Activated naive CD4-positive, alpha-beta T cell treated with anti-CD3 and anti-CD28 coated beads, Interleukin-2, amount 50 U/mL, for 16 hours (primary cell): ENCODE data around the gene ATP1B2.
"Not testable (repeated sequence)": the region's sequence is repeated elsewhere in the genome, so short reads cannot be mapped to it uniquely, and the experiment has no call there.

Experiments used
- DNase-seq: peaks from one replicate; pipeline ENCODE4 v3.0.0-alpha.2; 2020

The ATP1B2 gene, protein sequence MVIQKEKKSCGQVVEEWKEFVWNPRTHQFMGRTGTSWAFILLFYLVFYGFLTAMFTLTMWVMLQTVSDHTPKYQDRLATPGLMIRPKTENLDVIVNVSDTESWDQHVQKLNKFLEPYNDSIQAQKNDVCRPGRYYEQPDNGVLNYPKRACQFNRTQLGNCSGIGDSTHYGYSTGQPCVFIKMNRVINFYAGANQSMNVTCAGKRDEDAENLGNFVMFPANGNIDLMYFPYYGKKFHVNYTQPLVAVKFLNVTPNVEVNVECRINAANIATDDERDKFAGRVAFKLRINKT

DNA sequence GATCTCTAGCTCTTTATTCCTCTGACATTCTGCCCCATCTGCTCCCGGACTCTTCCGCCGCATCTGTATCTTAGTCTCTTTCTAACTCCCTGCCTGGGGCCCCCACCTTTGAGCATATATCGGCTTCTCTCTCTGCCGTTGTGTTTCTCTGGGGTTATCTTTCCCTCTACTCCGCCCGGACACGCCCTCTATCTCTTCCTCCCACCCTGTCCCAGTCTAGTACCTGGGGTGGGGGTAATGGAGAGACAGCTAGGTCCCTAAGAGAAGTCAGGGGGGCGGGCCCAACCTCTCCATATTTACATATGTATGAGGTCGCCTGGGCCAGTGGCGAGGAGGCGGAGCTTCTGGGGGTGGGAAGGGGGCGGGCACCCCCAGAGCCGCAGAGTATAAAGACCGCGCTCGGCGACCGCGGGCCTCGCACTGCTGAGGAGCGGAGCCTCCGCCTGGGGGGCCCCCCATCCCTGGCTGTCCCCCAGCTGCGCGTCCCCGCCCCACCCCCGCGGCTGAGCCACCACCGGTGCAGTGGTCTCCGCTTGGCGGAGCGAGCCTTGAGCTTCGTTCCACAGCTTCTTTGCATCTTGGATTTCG is at the start of gene ATP1B2:
ATP1B2 (plus strand) TSS at position 418 of the 588 bp plus-strand sequence. CDS start 593 bp downstream, outside the sequence.
- peak; percentile 74 for DNase-seq

DNA sequence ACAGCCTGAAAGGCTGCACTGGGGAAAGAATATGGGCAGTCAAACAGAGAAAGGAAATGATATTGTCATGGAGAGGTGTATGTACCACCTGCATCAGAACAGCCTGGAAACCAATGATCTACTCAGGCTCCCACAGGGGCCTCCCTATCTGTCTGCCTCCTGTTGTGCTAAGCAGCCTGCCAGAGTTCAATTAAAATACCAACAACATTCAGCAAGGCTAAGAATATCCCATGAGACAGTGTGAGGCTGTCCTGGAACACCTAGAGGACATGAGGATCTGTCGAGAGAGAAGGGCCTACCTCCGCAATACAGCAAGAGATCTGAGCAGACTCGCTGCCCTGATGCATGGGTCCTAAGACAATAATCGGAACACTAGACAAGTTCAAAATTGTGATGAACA is 44.4 kb upstream of the ATP1B2 start:
- DNase-seq, result no peak

DNA sequence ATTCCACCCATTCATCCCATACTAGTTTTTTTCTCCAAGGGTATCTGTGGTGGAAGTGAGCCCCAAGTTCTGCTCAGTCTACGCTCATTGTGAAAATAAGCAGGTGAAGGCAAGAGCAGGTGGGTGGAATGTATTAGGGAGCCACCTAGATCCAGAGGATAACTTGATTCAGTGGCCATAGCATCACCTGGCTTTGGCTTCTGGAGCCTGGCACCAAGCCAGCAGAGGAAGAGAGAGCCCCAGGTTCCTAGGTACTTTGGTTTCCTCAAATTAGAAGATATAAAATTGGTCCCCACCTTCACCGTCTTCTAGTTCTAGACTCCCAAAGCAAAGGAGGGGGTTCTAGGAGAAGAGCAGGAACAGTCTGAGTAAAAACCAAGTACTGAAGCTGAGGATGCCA is 40.1 kb upstream of the ATP1B2 start:
- no peak for DNase-seq

DNA sequence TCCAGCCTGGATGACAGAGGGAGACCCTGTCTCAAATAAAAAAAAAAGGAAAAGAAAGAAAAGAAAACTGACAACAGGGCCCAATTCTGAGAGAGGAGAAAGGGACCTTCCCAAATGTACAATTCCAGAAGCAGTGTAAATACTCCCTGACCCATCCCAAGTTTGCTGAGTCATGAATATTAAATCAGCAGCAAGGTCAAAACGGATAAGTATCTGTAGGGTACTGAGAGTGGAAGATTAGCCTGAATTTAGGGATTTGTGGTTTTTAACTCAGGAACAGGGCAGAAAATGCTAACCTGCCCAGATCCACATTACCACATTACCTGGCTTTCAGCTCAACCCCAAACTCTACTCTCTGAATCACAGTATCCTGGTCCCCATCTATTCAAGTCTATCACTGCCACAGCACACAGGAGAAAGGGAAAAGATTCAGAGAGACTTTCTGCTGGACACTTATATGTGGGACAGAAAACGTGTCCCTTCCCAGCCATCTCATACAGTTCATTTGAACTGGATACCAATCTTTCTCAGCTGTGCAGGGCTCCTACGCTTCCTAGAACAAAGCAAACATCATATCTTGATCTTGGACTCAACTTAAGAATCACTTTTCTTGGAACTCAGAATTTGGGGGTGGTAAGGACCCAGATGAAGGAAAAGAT is 39.0 kb upstream of the ATP1B2 start:
- no peak for DNase-seq

DNA sequence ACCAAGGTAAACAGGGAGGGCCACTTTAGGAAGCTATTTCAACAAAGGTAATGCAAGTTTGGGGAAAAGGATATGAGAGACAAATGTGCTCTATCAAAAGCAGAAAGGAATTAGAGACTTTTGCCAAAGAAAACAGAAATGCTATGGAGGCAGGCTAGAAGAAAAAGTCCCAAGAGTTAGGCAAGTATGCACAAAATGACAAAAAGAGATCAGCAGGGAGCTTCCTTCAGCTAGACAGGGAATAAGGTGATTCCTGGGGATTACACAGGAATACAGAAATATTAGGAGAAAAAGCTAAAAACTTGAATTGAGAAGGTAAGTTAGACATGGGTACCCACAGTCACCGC is 38.5 kb upstream of the ATP1B2 start:
- DNase-seq, result no peak

DNA sequence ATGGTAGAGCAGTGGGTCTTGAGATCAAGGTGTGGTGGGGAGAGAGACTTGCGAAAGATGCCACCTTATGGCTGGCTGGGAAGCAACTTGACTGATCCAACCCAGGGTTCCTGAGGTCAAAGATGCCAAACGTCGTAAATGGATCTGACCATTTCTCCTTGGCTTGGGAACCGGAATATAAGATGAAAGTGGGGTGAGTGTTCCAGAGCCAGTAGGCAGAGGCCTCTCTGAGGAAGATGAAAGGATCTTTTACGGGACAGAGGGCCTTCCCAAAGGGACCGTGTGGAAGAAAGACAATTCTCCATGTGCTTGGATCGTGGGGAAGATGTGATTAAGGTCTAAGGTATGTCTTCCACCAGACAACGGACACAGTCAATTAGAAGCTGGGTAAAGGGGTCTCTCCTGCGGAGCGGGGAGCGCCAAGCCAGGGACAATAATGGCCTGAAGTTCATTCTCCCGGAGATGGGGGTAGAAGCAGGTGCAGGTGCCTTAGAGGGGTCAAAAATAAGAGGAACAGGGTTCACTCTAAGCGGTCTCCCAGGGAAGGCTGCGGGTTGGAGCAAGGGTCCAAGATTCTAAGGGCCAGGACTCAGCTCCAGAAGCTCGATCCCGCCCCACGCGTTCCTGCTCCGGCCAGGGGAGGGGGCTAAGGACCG is 36.8 kb upstream of the ATP1B2 start:
- no peak for DNase-seq

DNA sequence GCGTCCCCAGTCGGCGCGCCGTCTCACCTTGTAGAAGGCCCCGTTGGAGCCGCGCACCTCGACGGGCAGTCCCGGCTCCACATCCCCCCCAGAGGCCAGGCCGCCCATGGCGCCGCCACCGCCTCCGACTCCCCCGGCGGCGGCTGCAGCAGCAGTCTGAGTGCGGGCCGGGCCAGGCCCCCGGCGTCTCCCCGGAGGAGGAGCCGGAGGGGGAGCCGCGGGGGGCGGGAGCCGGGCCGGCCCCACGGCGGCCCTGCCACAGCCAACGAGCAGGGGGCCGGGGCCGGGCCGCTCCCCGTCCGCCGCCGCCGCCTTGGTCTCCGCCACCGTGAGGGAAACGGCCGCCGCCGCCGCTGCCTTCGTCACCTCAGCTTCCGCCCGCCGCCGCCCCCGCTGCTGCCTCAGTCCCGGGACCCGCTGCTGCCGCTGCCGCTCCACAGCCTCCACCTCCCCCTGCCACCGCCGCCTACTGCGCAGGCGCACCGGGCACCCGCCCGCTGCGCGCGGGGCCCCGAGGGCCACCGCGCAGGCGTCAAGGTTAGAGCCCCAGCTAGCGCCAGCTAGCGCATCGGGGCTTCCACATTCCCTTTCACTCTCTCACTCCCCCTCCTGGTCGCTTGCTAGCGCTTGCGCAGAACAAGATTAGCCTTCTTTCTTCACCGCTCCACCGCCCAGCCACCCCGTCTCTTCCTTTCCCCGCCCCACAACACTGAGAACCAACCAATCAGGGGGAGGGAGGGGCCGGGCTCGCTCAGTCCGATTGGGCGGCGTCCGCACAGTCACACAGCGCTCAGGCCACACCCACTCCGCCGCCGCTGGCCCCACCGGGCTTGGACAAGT is 36.1 kb upstream of the ATP1B2 start, which contains the start of gene FXR2:
FXR2 (minus strand) TSS at position 473 of the 840 bp plus-strand sequence; CDS start at position 108, 365 bp downstream.
- DNase-seq, result peak; percentile 99

DNA sequence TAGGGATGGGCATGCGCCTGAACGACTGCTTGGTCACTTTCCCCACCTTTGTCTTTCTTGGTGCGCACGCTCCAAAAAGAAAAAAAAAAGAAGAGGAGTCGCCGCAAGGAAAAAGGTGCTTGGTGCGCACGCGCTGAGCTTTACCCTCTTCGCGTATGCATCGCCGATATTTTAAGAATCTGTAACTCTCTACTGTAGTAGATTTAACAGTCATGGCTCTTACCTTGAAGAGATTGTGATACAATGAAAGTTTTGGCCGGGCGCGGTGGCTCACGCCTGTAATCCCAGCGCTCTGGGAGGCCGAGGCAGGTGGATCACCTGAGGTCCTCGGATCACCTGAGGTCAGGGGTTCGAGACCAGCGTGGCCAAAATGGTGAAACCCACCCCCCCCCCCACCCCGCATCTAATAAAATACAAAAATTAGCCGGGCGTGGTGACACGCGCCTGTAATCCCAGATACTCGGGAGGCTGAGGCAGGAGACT is 35.4 kb upstream of the ATP1B2 start:
- no peak for DNase-seq

DNA sequence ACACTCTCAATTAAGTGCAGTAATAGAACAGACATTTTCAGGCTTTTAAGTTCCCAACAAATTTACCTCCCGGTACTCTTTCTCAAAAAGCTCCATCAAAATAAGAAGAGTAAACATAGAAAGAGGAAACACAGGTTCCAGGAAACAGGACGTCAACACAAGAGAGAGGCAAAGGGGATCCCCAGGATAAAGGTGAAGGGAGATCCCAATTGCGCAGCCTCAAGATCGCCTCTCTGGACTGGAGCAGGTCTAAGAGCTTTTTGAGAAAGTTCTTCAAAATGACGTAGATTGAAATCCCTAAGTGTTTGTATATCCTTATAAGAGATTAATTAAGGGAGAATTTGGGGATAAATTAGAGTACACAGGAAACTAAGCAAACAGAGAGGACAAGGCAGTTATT is 32.1 kb upstream of the ATP1B2 start:
- DNase-seq, result no peak

DNA sequence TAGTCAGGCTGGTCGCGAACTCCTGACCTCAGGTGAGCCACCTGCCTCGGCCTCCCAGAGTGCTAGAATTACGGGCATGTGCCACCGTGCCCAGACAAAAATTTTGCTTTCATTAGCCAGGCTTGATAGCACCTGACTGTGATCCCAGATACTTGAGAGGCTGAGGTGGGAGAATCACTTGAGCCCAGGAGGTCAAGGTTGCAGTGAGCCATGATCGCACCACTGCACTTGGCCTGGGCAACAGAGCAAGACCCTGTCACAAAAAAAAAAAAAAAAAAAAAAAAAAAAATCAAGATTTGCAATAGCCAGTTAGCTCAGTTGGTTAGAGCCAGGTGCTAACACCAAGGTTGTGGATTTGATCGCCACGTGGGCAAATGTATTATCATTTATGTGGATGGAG is 29.9 kb upstream of the ATP1B2 start:
- DNase-seq, result no peak

DNA sequence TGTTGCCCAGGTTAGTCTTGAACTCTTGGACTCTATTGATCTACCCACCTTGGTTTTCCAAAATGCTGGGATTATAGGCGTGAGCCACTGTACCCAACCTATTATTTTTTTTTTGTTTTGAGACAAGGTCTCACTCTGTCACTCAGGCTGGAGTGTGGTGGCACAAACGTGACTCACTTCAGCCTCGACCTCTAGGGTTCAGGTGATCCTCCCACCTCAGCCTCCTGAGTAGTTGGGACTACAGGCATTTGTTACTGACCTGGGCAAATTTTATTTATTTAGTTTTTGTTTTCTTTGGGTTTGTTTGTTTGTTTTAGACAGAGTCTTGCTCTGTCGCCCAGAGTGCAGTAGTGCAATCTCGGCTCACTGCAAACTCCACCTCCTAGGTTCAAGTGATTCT is 27.1 kb upstream of the ATP1B2 start:
- DNase-seq, result no peak

DNA sequence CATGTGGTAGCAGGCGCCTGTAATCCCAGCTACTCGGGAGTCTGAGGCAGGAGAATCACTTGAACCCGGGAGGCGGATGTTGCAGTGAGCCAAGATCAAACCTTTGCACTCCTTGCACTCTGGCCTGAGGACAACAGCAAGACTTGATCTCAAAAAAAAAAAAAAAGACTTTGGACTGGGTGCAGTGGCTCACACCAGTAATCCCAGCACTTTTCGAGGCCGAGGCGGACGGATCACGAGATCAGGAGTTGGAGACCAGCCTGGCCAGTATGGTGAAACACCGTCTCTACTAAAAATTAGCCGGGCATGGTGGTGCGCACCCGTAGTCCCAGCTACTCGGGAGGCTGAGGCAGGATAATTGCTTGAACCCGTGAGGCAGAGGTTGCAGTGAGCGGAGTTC is 25.0 kb upstream of the ATP1B2 start:
- DNase-seq, result not testable (repeated sequence)

DNA sequence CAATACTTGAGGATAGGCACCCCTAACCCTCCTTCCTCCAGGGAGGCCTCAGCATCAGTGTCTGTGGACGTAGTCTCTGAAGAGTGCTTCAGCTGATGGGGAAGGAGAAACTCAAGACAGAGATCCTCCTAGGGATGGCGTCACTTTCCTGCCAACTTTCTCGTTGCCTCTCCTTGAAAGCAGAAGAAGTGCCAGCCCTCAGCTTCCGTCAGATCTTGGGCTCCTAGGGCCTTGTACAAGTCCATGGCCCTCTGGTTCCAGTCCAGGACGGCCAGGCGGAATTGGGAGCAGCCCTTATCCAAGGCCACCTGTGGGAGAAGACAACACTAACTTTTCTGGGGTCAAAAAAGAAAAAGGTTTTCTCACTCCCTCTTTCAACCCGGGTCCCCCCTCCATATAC is 24.4 kb upstream of the ATP1B2 start:
- no peak for DNase-seq

DNA sequence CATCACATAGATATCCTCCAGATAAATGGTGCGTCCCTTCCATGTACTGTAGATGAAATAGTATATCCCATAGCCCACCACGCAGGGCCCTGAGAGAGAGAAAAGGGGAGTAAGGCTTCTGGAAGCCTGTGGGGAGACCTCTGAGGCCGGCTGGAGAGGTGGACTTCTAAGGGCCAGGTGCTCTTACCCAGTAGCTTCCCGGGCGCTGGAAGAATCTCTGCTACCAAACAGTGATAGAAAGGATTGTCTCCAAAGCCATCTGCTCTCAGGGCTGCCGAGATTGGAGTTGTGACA is 23.8 kb upstream of the ATP1B2 start:
- no peak for DNase-seq

DNA sequence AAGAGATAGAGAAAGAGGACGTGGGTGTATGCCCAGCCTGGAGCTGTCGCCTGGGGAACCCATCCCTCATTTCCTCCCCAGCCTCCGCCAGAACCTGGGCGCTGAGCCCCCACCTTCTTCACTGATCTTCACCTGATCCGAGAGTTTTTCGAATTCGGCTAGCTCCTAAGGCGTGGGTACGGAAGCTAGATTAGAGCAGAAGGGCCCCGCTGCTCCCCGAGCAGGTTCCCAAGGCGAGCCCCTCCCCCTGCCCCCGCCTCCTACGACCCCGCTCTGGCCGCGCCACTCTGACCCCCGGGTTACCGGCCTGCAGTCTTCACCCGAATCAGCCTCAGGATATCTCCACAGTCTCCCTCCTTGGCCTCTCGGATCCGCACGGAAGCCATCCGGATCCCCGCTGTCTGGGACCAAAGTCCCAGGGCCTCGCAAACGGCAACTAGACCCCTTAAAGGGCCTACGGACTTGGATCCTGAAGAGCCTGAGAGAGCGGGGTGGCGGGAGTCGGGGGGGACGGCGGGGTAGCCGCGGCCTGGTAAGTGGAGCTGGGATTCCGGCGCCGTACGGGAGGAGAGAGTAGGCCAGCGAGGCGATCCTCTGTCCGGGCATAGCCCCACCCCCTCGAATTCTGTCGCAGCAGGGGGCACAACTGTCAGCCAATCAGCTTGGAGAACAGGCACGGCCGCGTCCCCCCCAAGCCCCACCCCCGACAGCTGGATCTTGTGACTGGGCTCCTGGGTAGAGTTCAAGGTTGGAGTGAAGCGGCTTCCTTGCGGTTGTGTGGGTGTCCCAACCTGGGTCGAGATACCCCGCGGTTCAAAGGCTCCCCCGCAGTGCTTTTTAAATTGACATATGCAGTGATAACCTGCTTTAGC is 23.2 kb upstream of the ATP1B2 start, which contains the start of gene SAT2:
SAT2 (minus strand) TSS at position 572 of the 872 bp plus-strand sequence; CDS start at position 386, 186 bp downstream.
- peak; percentile 83 for DNase-seq

DNA sequence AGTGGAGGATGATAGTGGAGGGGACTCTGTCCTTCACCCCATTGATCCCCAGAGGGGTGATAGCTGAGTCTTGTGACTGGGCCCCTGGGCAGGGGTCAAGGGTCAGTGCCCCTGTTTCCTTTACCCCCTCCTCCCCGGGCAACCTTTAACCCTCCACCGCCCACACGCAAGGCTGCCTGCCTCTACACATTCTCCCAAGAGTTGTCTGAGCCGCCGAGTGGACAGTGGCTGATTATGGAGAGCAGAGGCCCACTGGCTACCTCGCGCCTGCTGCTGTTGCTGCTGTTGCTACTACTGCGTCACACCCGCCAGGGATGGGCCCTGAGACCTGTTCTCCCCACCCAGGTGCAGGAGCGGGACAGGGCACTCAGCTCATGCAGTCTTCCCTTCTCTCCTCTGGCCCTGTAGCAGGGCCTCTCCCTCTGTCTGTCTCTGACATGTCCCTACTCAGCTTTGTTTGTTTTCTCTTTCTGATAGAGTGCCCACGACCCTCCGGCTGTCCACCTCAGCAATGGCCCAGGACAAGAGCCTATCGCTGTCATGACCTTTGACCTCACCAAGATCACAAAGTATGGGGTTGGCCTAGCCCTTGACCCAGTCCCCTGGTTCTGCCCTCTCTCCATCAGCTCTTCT is 20.7 kb upstream of the ATP1B2 start, which contains the start of gene SHBG:
SHBG (plus strand) TSS at position 197 of the 633 bp plus-strand sequence; CDS start at position 235, 38 bp downstream.
- DNase-seq, result no peak

DNA sequence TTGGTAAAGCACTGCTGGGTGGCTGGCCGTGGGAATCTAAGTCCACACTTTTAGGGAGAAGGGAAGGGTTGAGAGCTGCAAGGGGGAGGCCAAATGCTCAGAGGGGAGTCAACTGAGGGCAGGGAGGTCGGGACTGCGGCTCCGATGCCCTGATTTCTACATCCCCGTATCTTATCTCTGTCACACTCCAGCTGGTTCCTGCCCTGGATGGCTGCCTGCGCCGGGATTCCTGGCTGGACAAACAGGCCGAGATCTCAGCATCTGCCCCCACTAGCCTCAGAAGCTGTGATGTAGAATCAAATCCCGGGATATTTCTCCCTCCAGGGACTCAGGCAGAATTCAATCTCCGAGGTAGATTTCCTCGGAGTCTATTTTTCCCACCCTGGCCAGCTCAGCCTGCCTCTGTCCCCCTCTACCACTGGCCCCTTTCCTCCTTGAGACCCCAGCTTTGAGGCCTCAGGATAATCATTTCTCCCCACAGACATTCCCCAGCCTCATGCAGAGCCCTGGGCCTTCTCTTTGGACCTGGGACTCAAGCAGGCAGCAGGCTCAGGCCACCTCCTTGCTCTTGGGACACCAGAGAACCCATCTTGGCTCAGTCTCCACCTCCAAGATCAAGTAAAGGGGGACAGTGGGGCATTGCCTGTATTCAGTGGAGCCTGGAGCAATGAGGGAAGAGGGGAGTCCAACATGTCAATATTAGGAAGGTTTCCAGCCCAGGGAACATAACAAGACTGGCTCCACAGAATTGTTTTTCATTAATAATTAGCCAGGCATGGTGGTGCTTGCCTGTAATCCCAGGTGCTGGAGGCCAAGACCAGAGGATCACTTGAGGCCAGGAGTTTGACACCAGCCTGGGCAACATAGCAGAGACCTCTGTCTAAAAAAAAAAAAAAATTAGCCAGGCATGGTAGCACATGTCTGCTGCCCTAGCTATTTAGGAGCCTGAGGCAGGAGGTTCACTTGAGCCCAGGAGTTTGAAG is 19.0 kb upstream of the ATP1B2 start:
- no peak for DNase-seq

DNA sequence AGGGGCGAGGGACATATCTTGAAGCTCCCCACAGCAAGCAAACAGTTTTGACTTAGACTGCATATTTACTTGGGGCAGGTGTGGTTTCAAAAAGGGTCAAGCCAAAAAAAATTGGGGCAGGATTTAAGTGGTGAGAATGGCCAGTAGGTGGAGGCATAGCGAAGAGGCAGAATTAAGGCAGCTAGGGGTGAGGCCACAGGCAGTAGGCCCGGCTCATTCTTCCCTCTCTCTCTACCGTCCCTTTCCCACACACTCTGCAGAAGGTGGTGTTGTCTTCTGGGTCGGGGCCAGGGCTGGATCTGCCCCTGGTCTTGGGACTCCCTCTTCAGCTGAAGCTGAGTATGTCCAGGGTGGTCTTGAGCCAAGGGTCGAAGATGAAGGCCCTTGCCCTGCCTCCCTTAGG is 18.2 kb upstream of the ATP1B2 start:
- DNase-seq, result no peak

DNA sequence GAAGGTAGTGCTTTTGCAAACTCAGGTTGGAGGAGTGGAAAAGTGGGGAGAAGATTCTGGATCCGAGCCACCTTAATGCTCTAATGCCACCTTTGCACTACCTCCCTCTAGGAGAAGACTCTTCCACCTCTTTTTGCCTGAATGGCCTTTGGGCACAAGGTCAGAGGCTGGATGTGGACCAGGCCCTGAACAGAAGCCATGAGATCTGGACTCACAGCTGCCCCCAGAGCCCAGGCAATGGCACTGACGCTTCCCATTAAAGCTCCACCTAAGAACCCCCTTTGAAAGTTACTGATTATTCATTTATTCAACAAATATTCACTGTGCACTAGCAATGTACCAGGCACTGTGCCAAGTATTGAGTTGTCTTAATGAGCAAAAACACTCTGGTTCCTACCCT is 17.6 kb upstream of the ATP1B2 start:
- no peak for DNase-seq

DNA sequence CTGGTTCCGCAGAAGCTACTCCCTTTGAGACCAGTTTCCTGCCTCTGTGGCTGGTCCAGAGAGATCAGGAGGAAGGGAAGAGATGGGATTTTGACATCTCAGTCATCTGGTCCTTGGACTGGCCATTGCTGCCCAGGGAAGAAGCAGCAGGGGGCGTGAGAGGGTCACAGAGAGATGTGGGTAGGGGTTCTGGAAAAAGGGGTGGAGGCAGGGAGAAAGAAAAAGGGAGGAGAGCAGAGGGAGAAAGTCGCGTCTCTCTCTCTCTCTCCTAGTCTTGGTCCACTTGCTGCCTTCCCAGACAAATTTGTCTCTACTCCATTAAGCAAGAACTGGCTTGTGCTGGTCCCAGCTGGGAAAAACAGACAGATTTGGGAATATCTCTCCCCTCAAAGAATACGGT is 16.3 kb upstream of the ATP1B2 start:
- DNase-seq, result no peak
